ENCODE results near the gene KCP. TPM values are rescaled to one million over a fixed set of nuclear protein-coding genes. Genes with fewer than 3 reads are reported as not detected.

The KCP gene
- total RNA-seq, 1 donor = 1.1 TPM

DNA sequence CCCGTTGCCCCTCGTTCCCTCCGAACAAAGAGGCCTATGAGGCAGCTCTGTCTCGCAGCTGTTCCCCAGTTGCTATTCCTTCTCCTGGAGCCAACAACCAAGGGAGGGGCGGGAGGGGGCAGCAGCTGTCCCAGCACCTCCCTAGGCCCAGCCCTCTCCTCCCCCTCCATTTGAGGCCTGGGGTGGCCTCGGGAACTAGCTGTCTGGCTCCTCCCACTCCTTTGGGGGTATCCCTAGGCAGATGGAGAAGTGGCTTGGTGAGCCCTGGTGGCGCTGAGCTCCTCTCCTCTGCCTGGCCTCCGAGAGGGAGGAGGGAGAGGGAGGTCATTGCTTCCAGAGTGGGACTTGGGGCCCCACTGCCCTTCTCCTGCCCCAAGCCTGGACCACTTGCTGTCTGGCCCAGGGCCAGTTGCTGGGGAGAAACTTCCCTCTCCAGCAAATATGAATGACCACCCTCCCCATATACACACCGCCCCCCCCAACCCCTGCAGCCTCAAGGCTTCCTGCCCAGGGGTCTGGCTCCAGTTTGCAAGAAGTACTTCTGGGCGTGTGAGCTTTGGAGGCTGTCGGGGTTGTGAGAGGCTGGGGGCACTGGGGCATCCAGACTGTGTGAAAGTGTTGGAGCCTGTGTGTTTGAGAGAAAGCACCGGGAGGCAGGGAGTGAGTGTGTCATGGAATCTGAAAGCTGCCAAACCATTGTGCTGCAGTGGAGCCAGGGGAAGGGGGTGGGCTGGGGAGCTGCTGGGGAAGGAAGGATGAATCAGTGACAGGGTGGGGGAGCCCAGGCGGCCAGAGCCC, 77.2 kb downstream of the KCP start:
- H3K79me2 ChIP-seq (ENCODE audit: insufficient read depth, low read length) = peaks cover 77% of the 10 kb centered on the region

DNA sequence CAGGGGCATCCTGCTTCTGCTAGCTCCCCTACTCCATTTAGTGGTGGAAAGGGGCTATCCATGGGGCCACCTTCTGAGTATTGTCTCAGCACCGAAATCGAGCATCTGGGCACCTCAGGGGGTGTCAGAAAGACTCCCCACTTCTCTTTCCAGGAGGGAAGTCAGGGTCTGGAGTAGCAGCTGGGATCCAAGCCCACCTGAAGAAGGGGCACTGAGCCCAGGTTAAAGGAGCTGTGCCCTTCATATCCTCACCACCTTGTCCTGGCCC, 77.7 kb downstream of the KCP start:
- DNase-seq (ENCODE audit: insufficient read length, low spot score, missing footprints) = peak; percentile 82
- Histone ChIP-seq H3K4me2 (ENCODE audit: insufficient read depth, low read length) (peak overlapping the region; percentile 90), H3K27ac (ENCODE audit: low read depth, low read length) (peak overlapping the region; percentile 92), H3K4me3 (ENCODE audit: insufficient read depth, low read length) (peak overlapping the region; percentile 95), H4K20me1 (ENCODE audit: insufficient read depth, low read length) (peaks cover 56% of the 10 kb centered on the region), H3K27me3 (ENCODE audit: insufficient read depth, low read length) (no peaks in the 10 kb centered on the region), H2AFZ (ENCODE audit: low read length) (no peak overlapping the region), H3K79me2 (ENCODE audit: insufficient read depth, low read length) (peaks cover 73% of the 10 kb centered on the region), H3K9me3 (ENCODE audit: low read depth, low read length) (no peaks in the 10 kb centered on the region), H3K36me3 (ENCODE audit: insufficient read depth, low read length) (peaks cover 32% of the 10 kb centered on the region), H3K4me1 (ENCODE audit: insufficient read depth, low read length) (peaks cover 64% of the 10 kb centered on the region)
- TF ChIP-seq CTCF (IDR thresholded peaks at IDR 0.05; ENCODE audit: extremely low read depth, low read depth, low read length) = no peak

More for the DNA sequence above, 77.2 kb downstream of the KCP start:
- Histone ChIP-seq H2AFZ (ENCODE audit: low read length) (no peak overlapping the region), H4K20me1 (ENCODE audit: insufficient read depth, low read length) (peaks cover 59% of the 10 kb centered on the region), H3K27ac (ENCODE audit: low read depth, low read length) (peak overlapping the region; percentile 92), H3K4me2 (ENCODE audit: insufficient read depth, low read length) (peak overlapping the region; percentile 90), H3K36me3 (ENCODE audit: insufficient read depth, low read length) (peaks cover 37% of the 10 kb centered on the region), H3K27me3 (ENCODE audit: insufficient read depth, low read length) (no peaks in the 10 kb centered on the region), H3K4me1 (ENCODE audit: insufficient read depth, low read length) (peaks cover 59% of the 10 kb centered on the region), H3K9me3 (ENCODE audit: low read depth, low read length) (no peaks in the 10 kb centered on the region), H3K4me3 (ENCODE audit: insufficient read depth, low read length) (peak overlapping the region; percentile 95)
- peak; percentile 99 for DNase-seq (ENCODE audit: insufficient read length, low spot score, missing footprints)
- no peak for TF ChIP-seq CTCF (IDR thresholded peaks at IDR 0.05; ENCODE audit: extremely low read depth, low read depth, low read length)

DNA sequence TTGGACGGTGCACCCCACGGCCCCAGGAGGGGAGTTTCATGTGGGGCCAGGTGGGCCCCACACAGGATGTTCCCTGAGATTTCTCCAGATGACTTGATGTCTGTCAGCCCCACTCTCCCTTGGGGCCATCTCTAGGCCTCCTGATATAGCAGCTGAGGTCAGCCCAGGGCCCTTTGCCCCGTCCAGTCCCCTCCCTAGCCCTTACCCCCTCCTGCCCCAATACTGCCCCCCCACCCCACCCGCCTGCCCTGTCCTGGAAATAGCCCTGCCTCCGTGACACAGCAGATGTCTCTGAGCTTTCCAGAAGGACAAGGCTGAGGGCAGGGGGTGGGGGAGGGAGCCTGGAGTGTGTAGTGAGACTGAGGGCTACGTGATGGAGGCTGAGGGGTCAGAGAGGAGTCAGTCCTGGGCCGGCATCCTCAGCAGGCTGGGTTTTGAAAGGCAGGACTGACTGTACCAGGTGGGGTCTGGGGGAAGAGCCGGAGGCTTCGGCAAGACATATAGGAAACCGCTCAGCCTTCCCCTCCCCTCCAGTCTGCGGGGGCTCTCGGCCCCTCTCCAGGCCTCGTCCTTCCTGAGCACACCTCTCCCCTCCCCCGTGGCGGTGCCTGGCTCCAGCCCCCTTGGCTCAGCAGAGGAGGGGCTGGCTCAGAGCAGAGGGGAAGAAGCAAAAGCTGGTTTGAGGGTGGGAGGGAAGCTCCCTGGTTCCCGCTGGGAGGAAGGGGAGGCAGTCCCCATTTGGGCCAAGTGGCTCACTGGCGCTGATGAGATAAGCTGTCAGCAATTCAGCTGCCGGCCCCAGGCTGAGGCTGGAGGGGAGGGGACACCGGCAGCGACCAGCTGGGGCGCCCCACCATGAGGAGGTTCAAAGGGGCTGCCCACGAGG, 78.3 kb downstream of the KCP start:
- H3K4me1 ChIP-seq (ENCODE audit: insufficient read depth, low read length) = peaks cover 69% of the 10 kb centered on the region
- H3K9me3 ChIP-seq (ENCODE audit: low read depth, low read length) = no peaks in the 10 kb centered on the region
- TF ChIP-seq CTCF (IDR thresholded peaks at IDR 0.05; ENCODE audit: extremely low read depth, low read depth, low read length) = no peak
- H3K79me2 ChIP-seq (ENCODE audit: insufficient read depth, low read length) = peaks cover 67% of the 10 kb centered on the region
- H4K20me1 ChIP-seq (ENCODE audit: insufficient read depth, low read length) = peaks cover 54% of the 10 kb centered on the region
- H3K27ac ChIP-seq (ENCODE audit: low read depth, low read length) = peak overlapping the region; percentile 92
- peak overlapping the region; percentile 90 for H3K4me2 ChIP-seq (ENCODE audit: insufficient read depth, low read length)
- no peak overlapping the region for H2AFZ ChIP-seq (ENCODE audit: low read length)
- peak overlapping the region; percentile 95 for H3K4me3 ChIP-seq (ENCODE audit: insufficient read depth, low read length)
- DNase-seq (ENCODE audit: insufficient read length, low spot score, missing footprints) = peak; percentile 89
- H3K36me3 ChIP-seq (ENCODE audit: insufficient read depth, low read length) = peaks cover 26% of the 10 kb centered on the region
- H3K27me3 ChIP-seq (ENCODE audit: insufficient read depth, low read length) = no peaks in the 10 kb centered on the region
